Gastrocnemius medialis (tissue), 4 donors: ENCODE data around the gene WNT10A.

Experiments used
- CTCF ChIP-seq, 5 experiments: fragments of 450-650 bp in 3 of 5; fragments of 200-600 bp in 2 of 5; sonication (generic) in 2 of 5; IDR thresholded peaks in 4 of 5; conservative IDR thresholded peaks in 1 of 5; 1 replicate in 4 of 5; 2 replicates in 1 of 5; pipeline ENCODE4 v1.5.1; 2016 to 2019; ENCODE audit warnings: antibody characterized with exemption in 5 of 5, mild to moderate bottlenecking in 3 of 5, moderate library complexity in 3 of 5
- POLR2A ChIP-seq, 2 donors: fragments of 450-650 bp; IDR thresholded peaks; one replicate each; pipeline ENCODE4 v1.6.1; 2017; ENCODE audit warnings: antibody characterized with exemption in 2 of 2, mild to moderate bottlenecking in 2 of 2, moderate library complexity in 2 of 2

DNA sequence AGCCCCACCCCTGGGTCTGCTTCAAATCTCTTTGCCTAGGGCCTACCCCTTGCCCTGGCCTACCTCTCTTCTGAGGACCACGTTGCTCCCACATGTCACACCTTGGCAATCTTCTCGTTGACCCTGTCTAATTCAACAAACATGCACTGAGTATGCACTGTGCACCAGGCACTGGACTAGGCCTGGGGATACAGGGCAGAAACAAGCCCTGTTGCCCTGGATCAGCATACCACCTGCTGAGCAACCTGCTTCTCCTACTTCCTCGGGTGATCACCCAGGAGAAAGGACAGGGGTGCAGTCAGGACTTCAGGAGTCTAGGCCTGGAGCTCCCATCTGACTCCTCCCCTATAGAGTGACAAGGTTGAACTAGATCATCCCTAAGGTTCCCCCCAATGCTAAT, 9.7 kb downstream of the WNT10A start:
- TF ChIP-seq CTCF (IDR thresholded peaks at IDR 0.05 in 4 of 5, conservative IDR thresholded peaks at IDR 0.05 in 1 of 5) (no peak), POLR2A (IDR thresholded peaks at IDR 0.05) (no peak)
